ENCODE measurements around the gene IFI27L2. TPM values are rescaled to one million over a fixed set of nuclear protein-coding genes. Genes with fewer than 3 reads are reported as not detected.

Gene IFI27L2
- total RNA-seq, 8 experiments from 2014 or later: 48.8 to 239 (median 90.8) TPM

- WGBS, 10 experiments: 36 to 87% (median 57%) methylated on average over 3 to 5 of the region's 9 CpGs; no CpG with 5 or more reads in 3 of the 10 experiments
- in situ Hi-C loops (cut with MboI; ENCODE audit: low pct_unique_long_range_greater_than_20kb in 2 of 9, low sequenced_read_pairs in 9 of 9, unreplicated experiment in 9 of 9): no loop called here
- no peak overlapping the region for H3K27ac ChIP-seq
- ATAC-seq (replicated peaks in 6 of 8): no peak
- H3K4me1 ChIP-seq (replicated peaks in 1 of 2): no peaks in the 10 kb centered on the region
- H3K4me3 ChIP-seq: no peak overlapping the region
Measured at GRCh38 chr14:94117856-94118255, 11.5 kb downstream of the IFI27L2 start.

DNA sequence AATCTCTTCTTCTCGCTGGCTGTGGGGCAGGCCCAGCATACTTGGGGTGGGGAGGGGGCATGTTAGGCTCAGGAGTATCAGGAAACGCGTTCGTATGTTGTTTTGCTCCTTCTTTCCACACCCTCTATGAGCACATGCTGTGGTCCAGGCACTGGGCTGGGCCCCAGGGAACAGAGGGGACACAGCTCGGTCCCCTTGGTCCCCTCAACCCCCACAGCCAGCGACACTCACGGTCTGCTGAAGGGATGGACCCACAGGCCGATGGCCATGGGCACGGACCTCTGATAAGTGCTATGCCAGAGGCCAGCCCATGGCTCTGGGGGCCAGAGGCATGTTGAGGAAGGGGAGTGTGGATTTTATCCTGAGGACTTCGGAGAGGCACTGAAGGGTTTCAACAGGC lies 12.7 kb downstream of the IFI27L2 start:
- Histone ChIP-seq H3K27ac (no peak overlapping the region), H3K4me1 (replicated peaks in 1 of 2) (no peaks in the 10 kb centered on the region), H3K4me3 (no peak overlapping the region)
- WGBS, 10 experiments: 60 to 100% (median 90%) methylated on average over 1 to 7 of the region's 10 CpGs; no CpG with 5 or more reads in 5 of the 10 experiments
- no peak for ATAC-seq (replicated peaks in 6 of 8)
- in situ Hi-C loops (cut with MboI; ENCODE audit: low pct_unique_long_range_greater_than_20kb in 2 of 9, low sequenced_read_pairs in 9 of 9, unreplicated experiment in 9 of 9): no loop called here

- Histone ChIP-seq H3K4me3 (no peak overlapping the region), H3K27ac (no peak overlapping the region), H3K4me1 (replicated peaks in 1 of 2) (no peaks in the 10 kb centered on the region)
- in situ Hi-C loops (cut with MboI; ENCODE audit: low pct_unique_long_range_greater_than_20kb in 2 of 9, low sequenced_read_pairs in 9 of 9, unreplicated experiment in 9 of 9): no loop called here
- no peak for ATAC-seq (replicated peaks in 6 of 8)
- WGBS, 10 experiments: 79 to 100% (median 86%) methylated on average over 2 to 5 of the region's 15 CpGs; no CpG with 5 or more reads in 6 of the 10 experiments
Measured at GRCh38 chr14:94115631-94116030, 13.8 kb downstream of the IFI27L2 start.

DNA sequence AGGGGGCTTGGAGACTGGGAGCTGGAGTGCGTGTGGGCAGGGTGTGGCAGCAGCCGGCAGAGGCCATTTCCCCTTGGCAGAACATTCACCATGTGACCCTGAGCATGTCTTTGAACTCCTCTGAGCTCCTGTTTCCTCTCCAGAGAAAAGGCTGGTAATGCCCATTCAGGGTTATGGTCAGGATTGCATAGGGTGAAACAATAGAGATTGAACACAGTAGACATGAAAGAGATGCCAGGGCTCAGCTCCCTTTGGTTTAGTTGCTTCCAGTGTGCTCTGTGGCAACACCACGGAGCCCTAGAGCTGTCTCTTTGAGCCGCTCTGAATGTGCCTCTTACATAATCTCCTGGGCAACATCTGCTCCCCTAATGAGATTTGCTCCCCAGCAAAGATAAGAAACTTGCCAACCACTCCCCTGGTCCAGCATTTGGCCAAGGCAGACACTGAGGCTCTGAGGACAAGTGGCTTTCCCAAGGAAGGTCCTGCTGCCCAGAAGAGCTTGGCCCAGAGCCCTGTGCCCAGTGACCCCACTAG lies 14.3 kb downstream of the IFI27L2 start:
- in situ Hi-C loops (cut with MboI; ENCODE audit: low pct_unique_long_range_greater_than_20kb in 2 of 9, low sequenced_read_pairs in 9 of 9, unreplicated experiment in 9 of 9): no loop called here
- no peak overlapping the region for H3K4me3 ChIP-seq
- WGBS, 10 experiments: 47 to 86% (median 66%) methylated on average over 3 to 4 of the region's 4 CpGs; no CpG with 5 or more reads in 7 of the 10 experiments
- peak in 4 of 8 experiments; percentile 12 to 91 (median 46) for ATAC-seq (replicated peaks in 6 of 8)
- no peaks in the 10 kb centered on the region for H3K4me1 ChIP-seq (replicated peaks in 1 of 2)
- H3K27ac ChIP-seq: no peak overlapping the region

DNA sequence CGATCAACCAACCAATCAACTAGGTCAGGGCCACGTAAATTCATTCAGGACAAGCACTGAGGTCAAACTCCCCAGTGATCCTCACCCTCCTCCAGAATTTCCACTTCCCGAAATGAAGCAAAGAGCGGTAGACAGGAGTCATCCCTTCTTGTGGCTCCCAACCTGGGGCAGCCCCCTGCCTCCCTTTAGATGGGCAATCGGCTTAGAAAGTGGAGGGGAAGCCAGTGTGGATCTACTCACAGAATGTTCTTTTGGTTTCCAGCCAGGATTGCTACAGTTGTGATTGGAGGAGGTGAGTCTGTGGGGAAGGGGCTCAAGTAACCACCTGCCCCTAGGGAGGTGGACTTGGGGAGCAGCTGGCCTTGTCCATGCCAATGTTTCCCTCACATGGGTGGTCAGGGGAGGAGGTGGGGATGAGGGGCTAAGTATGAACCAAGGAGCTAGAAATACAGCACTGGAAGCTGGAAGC lies 14.8 kb downstream of the IFI27L2 start:
- 80 to 100% (median 91%) methylated on average over 1 to 3 of the region's 5 CpGs; no CpG with 5 or more reads in 6 of the 10 experiments for WGBS, 10 experiments
- no peak for ATAC-seq (replicated peaks in 6 of 8)
- H3K4me1 ChIP-seq (replicated peaks in 1 of 2): no peaks in the 10 kb centered on the region
- no peak overlapping the region for H3K4me3 ChIP-seq
- no peak overlapping the region for H3K27ac ChIP-seq
- in situ Hi-C loops (cut with MboI; ENCODE audit: low pct_unique_long_range_greater_than_20kb in 2 of 9, low sequenced_read_pairs in 9 of 9, unreplicated experiment in 9 of 9): no loop called here

- in situ Hi-C loops (cut with MboI; ENCODE audit: low pct_unique_long_range_greater_than_20kb in 2 of 9, low sequenced_read_pairs in 9 of 9, unreplicated experiment in 9 of 9): no loop called here
- Histone ChIP-seq H3K4me1 (replicated peaks in 1 of 2) (no peaks in the 10 kb centered on the region), H3K4me3 (no peak overlapping the region), H3K27ac (no peak overlapping the region)
- 60 to 96% (median 79%) methylated on average over 1 to 5 of the region's 5 CpGs; no CpG with 5 or more reads in 2 of the 10 experiments for whole genome bisulfite sequencing, 10 experiments
- no peak for ATAC-seq (replicated peaks in 6 of 8)
Measured at GRCh38 chr14:94113908-94114588, 15.4 kb downstream of the IFI27L2 start.

- in situ Hi-C loops (cut with MboI; ENCODE audit: low pct_unique_long_range_greater_than_20kb in 2 of 9, low sequenced_read_pairs in 9 of 9, unreplicated experiment in 9 of 9): no loop called here
- peak in 3 of 8 experiments; percentile 19 to 36 (median 27) for ATAC-seq (replicated peaks in 6 of 8)
- WGBS, 10 experiments: 50 to 100% (median 93%) methylated on average over 1 to 5 of the region's 6 CpGs; no CpG with 5 or more reads in 4 of the 10 experiments
- Histone ChIP-seq H3K27ac (no peak overlapping the region), H3K4me1 (replicated peaks in 1 of 2) (no peaks in the 10 kb centered on the region), H3K4me3 (no peak overlapping the region)
Measured at GRCh38 chr14:94113490-94113889, 15.9 kb downstream of the IFI27L2 start.

DNA sequence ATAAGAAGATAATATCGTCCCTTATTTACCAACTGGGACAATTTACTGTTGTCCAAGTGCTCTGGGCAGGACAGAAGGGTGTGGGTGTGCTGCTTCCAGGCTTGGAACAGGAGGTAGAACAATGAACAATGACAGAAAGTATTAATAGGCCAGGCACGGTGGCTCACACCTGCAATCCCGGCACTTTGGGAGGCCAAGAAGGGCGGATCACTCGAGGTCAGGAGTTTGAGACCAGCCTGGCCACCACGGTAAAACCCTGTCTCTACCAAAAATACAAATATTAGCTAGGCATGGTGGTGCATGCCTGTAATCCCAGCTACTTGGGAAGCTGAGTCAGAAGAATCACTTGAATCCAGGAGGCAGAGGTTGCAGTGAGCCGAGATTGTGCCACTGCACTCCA lies 16.3 kb downstream of the IFI27L2 start:
- Histone ChIP-seq H3K4me1 (replicated peaks in 1 of 2) (peaks cover 0 to 2% of the 10 kb centered on the region in 2 donors), H3K4me3 (no peak overlapping the region), H3K27ac (no peak overlapping the region)
- ATAC-seq (replicated peaks in 6 of 8): peak in 2 of 8 experiments; percentile 8 to 16
- in situ Hi-C loops (cut with MboI; ENCODE audit: low pct_unique_long_range_greater_than_20kb in 2 of 9, low sequenced_read_pairs in 9 of 9, unreplicated experiment in 9 of 9): no loop called here
- WGBS, 10 experiments: 33 to 100% (median 81%) methylated on average over 1 to 6 of the region's 7 CpGs; no CpG with 5 or more reads in 2 of the 10 experiments

GRCh38 chr14:94112513-94113063 lies 16.8 kb downstream of the IFI27L2 start:
- Histone ChIP-seq H3K27ac (no peak overlapping the region), H3K4me3 (no peak overlapping the region), H3K4me1 (replicated peaks in 1 of 2) (peaks cover 0 to 2% of the 10 kb centered on the region in 2 donors)
- ATAC-seq (replicated peaks in 6 of 8): peak in 3 of 8 experiments; percentile 60 to 68 (median 67)
- in situ Hi-C loops (cut with MboI; ENCODE audit: low pct_unique_long_range_greater_than_20kb in 2 of 9, low sequenced_read_pairs in 9 of 9, unreplicated experiment in 9 of 9): no loop called here
- WGBS, 10 experiments: 37 to 93% (median 82%) methylated on average over 1 to 4 of the region's 6 CpGs; no CpG with 5 or more reads in 1 of the 10 experiments

- in situ Hi-C loops (cut with MboI; ENCODE audit: low pct_unique_long_range_greater_than_20kb in 2 of 9, low sequenced_read_pairs in 9 of 9, unreplicated experiment in 9 of 9): no loop called here
- ATAC-seq (replicated peaks in 6 of 8): no peak
- WGBS, 10 experiments: 82 to 100% (median 96%) methylated on average over 1 to 6 of the region's 20 CpGs; no CpG with 5 or more reads in 3 of the 10 experiments
- H3K27ac ChIP-seq: no peak overlapping the region
- no peak overlapping the region for H3K4me3 ChIP-seq
- H3K4me1 ChIP-seq (replicated peaks in 1 of 2): peaks cover 0 to 2% of the 10 kb centered on the region in 2 donors
Measured at GRCh38 chr14:94111276-94112095, 17.9 kb downstream of the IFI27L2 start.

DNA sequence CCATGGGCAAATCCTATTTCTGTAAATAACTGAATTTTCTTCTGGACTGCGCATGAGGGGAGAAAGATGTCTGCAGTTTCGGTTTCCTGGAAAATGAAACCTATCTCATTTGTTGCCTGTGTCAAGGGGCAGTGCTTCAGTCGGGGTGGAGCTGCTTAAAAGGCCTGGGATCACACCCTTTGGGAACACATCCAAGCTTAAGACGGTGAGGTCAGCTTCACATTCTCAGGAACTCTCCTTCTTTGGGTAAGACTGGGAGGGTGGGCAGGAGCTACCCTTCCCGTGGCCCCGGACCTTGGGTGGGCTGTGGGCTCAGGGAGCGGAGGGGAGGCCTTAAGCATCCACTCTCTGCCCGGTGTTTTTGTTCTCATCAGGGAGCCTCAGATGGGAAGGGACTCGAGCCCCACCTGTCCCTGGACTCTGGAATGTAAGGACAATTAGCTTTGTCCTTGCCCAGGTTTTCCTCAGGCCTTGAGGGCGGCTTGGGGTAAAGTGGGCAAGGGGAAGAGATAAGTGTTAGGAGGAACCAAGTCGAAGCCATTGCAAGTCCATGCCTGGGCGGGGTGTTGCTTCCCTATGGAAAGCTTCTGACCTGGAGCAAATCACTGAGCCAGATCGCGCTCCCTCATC lies 18.7 kb downstream of the IFI27L2 start, which contains the start of gene IFI27:
IFI27 (plus strand) TSS at position 185 of the 630 bp plus-strand sequence.
- H3K27ac ChIP-seq: no peak within 1 kb of the TSS
- in situ Hi-C loops (cut with MboI; ENCODE audit: low pct_unique_long_range_greater_than_20kb in 2 of 9, low sequenced_read_pairs in 9 of 9, unreplicated experiment in 9 of 9): no loop called here
- H3K4me3 ChIP-seq: no peak within 1 kb of the TSS
- ATAC-seq (replicated peaks in 6 of 8): peak in 3 of 8 experiments; percentile 74 to 85 (median 77)
- WGBS, 10 experiments: 0 to 90% (median 83%) methylated on average over 2 to 11 of the region's 14 CpGs; no CpG with 5 or more reads in 1 of the 10 experiments
- H3K4me1 ChIP-seq (replicated peaks in 1 of 2): peaks cover 0 to 2% of the 10 kb centered on the region in 2 donors

DNA sequence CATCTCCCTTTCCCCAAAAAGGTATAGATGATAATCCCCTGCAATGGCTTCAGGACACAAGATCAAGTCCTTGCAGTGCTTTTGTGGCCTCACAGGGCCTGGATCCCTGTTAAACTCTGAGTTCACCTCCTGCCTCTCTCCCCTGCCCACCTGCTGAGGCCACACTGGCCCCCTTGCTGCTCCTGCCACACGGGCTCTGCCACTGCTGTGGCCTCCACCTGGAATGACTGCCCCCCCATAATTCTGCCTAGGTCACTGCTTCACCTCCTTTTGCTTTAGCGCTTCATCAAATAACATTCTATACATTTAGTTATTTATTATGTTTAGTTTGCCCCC lies 19.5 kb downstream of the IFI27L2 start:
- 52 to 100% (median 92%) methylated on average over 1 to 2 of the region's 2 CpGs; no CpG with 5 or more reads in 4 of the 10 experiments for WGBS, 10 experiments
- Histone ChIP-seq H3K4me1 (replicated peaks in 1 of 2) (peaks cover 0 to 2% of the 10 kb centered on the region in 2 donors), H3K4me3 (no peak overlapping the region), H3K27ac (no peak overlapping the region)
- no peak for ATAC-seq (replicated peaks in 6 of 8)
- in situ Hi-C loops (cut with MboI; ENCODE audit: low pct_unique_long_range_greater_than_20kb in 2 of 9, low sequenced_read_pairs in 9 of 9, unreplicated experiment in 9 of 9): no loop called here
